ENCODE measurements around the gene CMIP.

The CMIP gene

DNA sequence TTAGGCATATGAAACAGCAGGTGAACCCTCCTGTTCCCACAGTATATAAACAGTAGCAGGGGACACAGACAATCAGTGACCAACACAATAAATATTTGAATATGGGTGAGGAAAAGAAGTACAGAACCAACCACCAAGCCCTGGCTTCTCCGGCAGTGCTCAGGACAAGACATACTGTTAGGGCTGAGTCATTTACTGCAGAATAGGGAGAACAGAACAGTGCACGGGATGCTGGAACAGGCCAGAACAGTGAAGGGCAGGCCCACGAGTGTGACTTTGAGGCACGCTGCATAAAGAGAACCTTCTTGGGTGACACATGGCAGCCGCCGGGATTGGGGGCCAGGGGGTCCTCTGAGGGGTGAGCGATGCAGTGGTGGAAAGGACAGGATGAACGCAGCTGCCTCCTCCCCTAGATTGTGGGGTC lies 160.4 kb downstream of the CMIP start:
- H3K4me3 ChIP-seq (ENCODE audit: low read depth in 1 of 2, low read length in 1 of 2): no peak overlapping the region
- TF ChIP-seq CTCF (IDR thresholded peaks at IDR 0.05): no peak
- no peak overlapping the region for H3K27ac ChIP-seq
- peaks cover 28% of the 10 kb centered on the region for H3K36me3 ChIP-seq
- peaks cover 14 to 21% of the 10 kb centered on the region in 2 experiments for H3K4me1 ChIP-seq (ENCODE audit: control insufficient read depth in 1 of 2, insufficient read depth in 1 of 2, low read depth in 1 of 2, low read length in 1 of 2)
- H3K9me3 ChIP-seq: no peaks in the 10 kb centered on the region
- no peaks in the 10 kb centered on the region for H3K27me3 ChIP-seq

- H3K4me3 ChIP-seq (ENCODE audit: low read depth in 1 of 2, low read length in 1 of 2): no peak overlapping the region
- H3K9me3 ChIP-seq: no peaks in the 10 kb centered on the region
- H3K4me1 ChIP-seq (ENCODE audit: control insufficient read depth in 1 of 2, insufficient read depth in 1 of 2, low read depth in 1 of 2, low read length in 1 of 2): peaks cover 14% of the 10 kb centered on the region in 2 experiments
- TF ChIP-seq CTCF (IDR thresholded peaks at IDR 0.05): no peak
- peaks cover 38% of the 10 kb centered on the region for H3K36me3 ChIP-seq
- no peak overlapping the region for H3K27ac ChIP-seq
- no peaks in the 10 kb centered on the region for H3K27me3 ChIP-seq
Observed at GRCh38 chr16:81606039-81606438, 161.4 kb downstream of the CMIP start.

DNA sequence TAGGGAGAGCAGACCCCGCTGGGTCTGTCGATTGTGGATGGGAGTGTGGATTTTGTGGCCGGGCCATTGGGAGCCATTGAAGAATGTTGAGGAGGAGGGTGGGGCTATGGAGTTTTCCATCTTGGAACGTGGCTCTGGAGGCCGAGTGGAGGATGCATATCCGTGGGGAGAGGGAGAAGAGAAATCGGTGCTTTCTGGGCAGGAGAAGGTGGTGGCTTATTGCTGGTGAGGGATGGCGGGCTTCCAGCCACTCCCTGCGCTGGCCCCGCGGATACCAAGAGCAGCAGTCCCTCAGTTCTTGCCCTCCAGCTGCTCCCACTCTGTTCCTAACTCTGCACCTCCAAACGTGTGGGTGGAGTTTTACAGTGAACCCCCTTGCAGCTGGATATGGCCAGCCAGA lies 162.4 kb downstream of the CMIP start:
- Histone ChIP-seq H3K36me3 (peaks cover 47% of the 10 kb centered on the region), H3K27ac (no peak overlapping the region), H3K27me3 (no peaks in the 10 kb centered on the region), H3K9me3 (no peaks in the 10 kb centered on the region), H3K4me1 (ENCODE audit: control insufficient read depth in 1 of 2, insufficient read depth in 1 of 2, low read depth in 1 of 2, low read length in 1 of 2) (peaks cover 14% of the 10 kb centered on the region in 2 experiments), H3K4me3 (ENCODE audit: low read depth in 1 of 2, low read length in 1 of 2) (no peak overlapping the region)
- TF ChIP-seq CTCF (IDR thresholded peaks at IDR 0.05): no peak

DNA sequence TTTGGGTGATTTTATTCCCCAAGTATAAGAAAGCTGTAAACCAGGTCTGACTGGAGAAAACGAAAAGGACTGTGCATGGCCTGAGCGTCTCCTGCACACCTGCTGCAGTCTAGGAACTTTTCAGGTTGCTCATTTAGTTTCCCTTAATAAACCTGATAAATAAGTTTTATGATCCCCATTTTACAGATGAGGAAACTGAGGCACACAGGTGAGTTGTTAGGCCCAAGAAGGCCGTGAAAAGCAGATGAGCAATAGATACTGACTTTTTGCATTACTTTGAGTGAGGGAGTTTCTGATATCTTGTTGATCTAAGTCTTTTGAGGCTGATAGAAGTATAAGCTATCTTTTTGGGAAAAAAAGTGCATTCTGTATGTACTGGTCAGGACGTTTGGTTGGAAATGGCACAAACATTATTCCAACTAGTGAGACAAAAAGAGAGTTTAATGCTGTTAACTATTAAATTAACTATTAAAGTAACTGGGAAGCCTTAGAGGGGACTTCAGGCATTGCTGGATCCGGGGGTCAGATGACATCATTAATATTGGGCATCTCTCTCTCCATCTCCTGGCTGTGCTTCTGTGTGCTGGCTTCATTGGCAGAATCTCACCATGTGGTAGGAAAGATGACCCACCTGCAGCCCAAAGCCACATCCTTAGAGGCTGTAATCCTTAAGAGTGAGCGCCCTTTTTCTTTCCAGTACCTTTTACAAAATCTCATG lies 163.4 kb downstream of the CMIP start:
- no peak for TF ChIP-seq CTCF (IDR thresholded peaks at IDR 0.05)
- H3K4me1 ChIP-seq (ENCODE audit: control insufficient read depth in 1 of 2, insufficient read depth in 1 of 2, low read depth in 1 of 2, low read length in 1 of 2): peaks cover 14% of the 10 kb centered on the region in 2 experiments
- H3K36me3 ChIP-seq: peaks cover 54% of the 10 kb centered on the region

GRCh38 chr16:81608523-81609209 lies 164.1 kb downstream of the CMIP start:
- H3K27ac ChIP-seq: peak overlapping the region; percentile 76
- peaks cover 14% of the 10 kb centered on the region in 2 experiments for H3K4me1 ChIP-seq (ENCODE audit: control insufficient read depth in 1 of 2, insufficient read depth in 1 of 2, low read depth in 1 of 2, low read length in 1 of 2)
- H3K27me3 ChIP-seq: no peaks in the 10 kb centered on the region
- H3K4me3 ChIP-seq (ENCODE audit: low read depth in 1 of 2, low read length in 1 of 2): no peak overlapping the region
- no peaks in the 10 kb centered on the region for H3K9me3 ChIP-seq
- TF ChIP-seq CTCF (IDR thresholded peaks at IDR 0.05): no peak
- H3K36me3 ChIP-seq: peaks cover 61% of the 10 kb centered on the region

More for the DNA sequence above, 163.4 kb downstream of the CMIP start:
- Histone ChIP-seq H3K4me3 (ENCODE audit: low read depth in 1 of 2, low read length in 1 of 2) (no peak overlapping the region), H3K9me3 (no peaks in the 10 kb centered on the region), H3K27me3 (no peaks in the 10 kb centered on the region), H3K27ac (peak overlapping the region; percentile 76)
